GM21367 (cell line): ENCODE measurements around the gene CACNA1D.
"Not testable (repeated sequence)": the region's sequence is repeated elsewhere in the genome, so short reads cannot be mapped to it uniquely, and the experiment has no call there.

Source experiments
- ATAC-seq: cut with Tn5 transposase; IDR thresholded peaks from one replicate; pipeline ENCODE4 v1.9.1; 2021; ENCODE audit not compliant: unreplicated experiment

CACNA1D gene

GRCh38 chr3:53646723-53647122, 152.3 kb downstream of the CACNA1D start:
- ATAC-seq = no peak

- no peak for ATAC-seq
These were observed 155.4 kb downstream of the CACNA1D start for GRCh38 chr3:53649816-53650215.

GRCh38 chr3:53650424-53650823, 156.0 kb downstream of the CACNA1D start:
- peak; percentile 65 for ATAC-seq

GRCh38 chr3:53650928-53651661, 156.7 kb downstream of the CACNA1D start:
- no peak for ATAC-seq

GRCh38 chr3:53651927-53652326, 157.5 kb downstream of the CACNA1D start:
- no peak for ATAC-seq

GRCh38 chr3:53657651-53658050, 163.2 kb downstream of the CACNA1D start:
- no peak for ATAC-seq

- ATAC-seq = no peak
These were observed 164.3 kb downstream of the CACNA1D start for GRCh38 chr3:53658613-53659193.

- no peak for ATAC-seq
These were observed 165.6 kb downstream of the CACNA1D start for GRCh38 chr3:53659996-53660395.

- ATAC-seq = no peak
These were observed 167.1 kb downstream of the CACNA1D start for GRCh38 chr3:53661480-53661879.

- ATAC-seq = not testable (repeated sequence)
These were observed 170.4 kb downstream of the CACNA1D start for GRCh38 chr3:53664812-53665211.

- ATAC-seq = no peak
These were observed 171.4 kb downstream of the CACNA1D start for GRCh38 chr3:53665608-53666425.

GRCh38 chr3:53668872-53669271, 174.5 kb downstream of the CACNA1D start:
- ATAC-seq = no peak

GRCh38 chr3:53670721-53671120, 176.3 kb downstream of the CACNA1D start:
- no peak for ATAC-seq

GRCh38 chr3:53671192-53671960, 177.0 kb downstream of the CACNA1D start:
- no peak for ATAC-seq

- ATAC-seq = no peak
These were observed 177.5 kb downstream of the CACNA1D start for GRCh38 chr3:53671961-53672299.

GRCh38 chr3:53672981-53673380, 178.6 kb downstream of the CACNA1D start:
- ATAC-seq = no peak

- ATAC-seq = no peak
These were observed 179.4 kb downstream of the CACNA1D start for GRCh38 chr3:53673722-53674350.

GRCh38 chr3:53674582-53674981, 180.2 kb downstream of the CACNA1D start:
- ATAC-seq = no peak

GRCh38 chr3:53675022-53675697, 180.7 kb downstream of the CACNA1D start:
- ATAC-seq = no peak

GRCh38 chr3:53675942-53676341, 181.5 kb downstream of the CACNA1D start:
- no peak for ATAC-seq
